Right renal pelvis (tissue), 4 donors: ENCODE results near the gene ARFGEF3. TPM values are rescaled to one million over a fixed set of nuclear protein-coding genes. Genes with fewer than 3 reads are reported as not detected.

Source experiments
- DNase-seq, 4 donors: peaks; one replicate each; pipeline ENCODE4 v3.0.0-alpha.2; 2013; ENCODE audit warnings: low read depth in 4 of 4, low spot score in 3 of 4, missing footprints in 1 of 4
- polyA plus RNA-seq, 4 donors: library from polyadenylated mRNA; unstranded; fragments of 120-200 nt; gene quantifications; one replicate each; pipeline ENCODE4 v1.2.1, GENCODE V29; 2013; ENCODE audit not compliant: insufficient read length in 4 of 4

ARFGEF3 gene
- polyA plus RNA-seq, 4 donors = 5.8 to 8.2 (median 6.6) TPM

DNA sequence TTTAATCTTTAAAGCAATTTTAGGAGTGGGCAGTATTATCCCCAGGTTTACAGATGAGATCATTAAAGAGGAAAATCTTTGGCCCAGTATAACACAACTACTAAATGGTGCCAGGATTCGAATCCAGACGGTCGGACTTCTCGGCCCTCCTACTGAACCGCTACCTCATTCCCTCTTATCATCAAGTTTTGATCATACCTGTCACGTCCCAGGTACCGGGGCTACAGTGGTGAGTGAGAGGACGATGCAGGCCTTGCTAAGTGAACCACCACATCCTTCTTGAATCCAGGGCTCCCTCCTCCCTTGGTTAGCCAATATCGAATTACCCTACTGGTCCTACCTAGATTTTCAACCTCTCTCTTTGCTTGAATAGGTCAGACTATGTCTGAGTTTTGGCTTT is 134.6 kb downstream of the ARFGEF3 start:
- DNase-seq = no peak

DNA sequence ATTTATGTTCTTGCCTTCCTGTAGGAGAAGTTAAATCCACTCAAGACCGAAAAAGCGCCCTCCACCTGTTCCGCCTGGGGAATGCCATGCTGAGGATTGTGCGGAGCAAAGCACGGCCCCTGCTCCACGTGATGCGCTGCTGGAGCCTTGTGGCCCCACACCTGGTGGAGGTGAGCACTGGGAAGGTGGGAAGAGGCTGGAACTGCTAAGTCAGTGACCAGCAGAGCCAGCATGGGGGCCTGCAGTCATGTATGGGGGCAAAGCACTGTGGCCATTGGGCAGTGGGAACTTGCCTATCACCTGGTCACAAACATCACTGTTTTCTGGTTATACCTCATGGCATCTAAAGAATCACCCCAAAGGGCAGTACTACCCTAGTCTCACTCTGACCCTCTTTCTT is 135.0 kb downstream of the ARFGEF3 start:
- DNase-seq = no peak

DNA sequence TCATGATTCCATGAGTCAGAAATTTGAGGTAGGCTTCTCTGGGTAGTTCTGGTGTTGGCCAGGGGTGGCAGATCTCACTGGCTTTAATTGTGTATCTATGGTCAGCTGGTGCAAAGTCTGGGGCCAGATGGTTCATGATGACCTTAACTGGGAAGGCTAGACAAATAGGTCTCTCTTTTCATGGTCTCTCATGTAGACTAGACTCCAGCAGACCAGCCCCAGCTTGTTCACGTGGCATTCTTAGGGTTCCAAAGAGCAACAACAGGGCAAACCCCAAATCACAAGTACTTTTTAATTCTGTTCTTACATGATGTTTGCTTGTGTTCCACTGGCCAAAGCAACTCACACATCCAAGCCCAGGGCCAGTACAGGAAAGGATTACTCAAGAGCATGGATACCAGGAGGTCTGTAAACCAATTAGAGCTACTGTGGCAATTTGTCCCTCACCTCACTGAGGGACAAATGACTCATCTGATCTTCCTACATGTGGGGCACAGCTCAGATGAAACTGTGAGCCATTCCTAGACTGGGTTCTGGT is 136.1 kb downstream of the ARFGEF3 start:
- DNase-seq = no peak

DNA sequence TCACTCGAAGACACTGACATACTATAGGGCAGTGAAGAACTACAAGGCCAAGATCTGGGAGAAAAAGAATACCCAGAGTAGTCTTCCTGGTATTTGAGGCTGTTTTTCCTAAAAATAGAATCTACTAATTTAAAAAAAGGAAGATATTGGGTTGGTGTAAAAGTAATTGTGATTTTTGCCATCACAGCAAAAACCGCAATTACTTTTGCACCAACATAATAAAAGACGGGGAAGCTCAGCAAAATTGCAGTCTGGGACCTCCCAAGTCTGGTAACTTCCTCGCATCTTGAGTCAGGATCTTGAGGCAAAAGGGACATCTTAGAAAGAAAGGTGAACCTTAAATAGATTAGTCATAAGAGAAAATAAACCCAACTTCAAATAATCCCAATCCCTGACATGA is 138.7 kb downstream of the ARFGEF3 start:
- no peak for DNase-seq

DNA sequence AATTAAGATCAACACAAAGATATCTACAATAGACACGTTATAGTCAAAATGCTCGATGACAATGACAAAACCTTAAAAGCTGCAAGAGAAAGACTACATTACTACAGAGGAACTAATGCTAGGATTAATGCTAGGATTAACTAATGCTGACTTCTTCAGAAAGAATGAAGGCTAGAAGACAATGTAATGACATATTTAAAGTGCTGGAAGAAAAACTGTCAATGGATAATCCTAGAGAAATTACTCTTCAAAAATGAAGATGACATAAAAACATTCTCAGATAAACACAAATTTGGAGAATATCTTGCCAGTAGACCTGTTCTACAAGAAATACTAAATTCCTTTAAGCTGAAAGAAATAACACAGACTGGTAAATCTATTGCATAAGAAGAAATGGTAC is 140.8 kb downstream of the ARFGEF3 start:
- no peak for DNase-seq

DNA sequence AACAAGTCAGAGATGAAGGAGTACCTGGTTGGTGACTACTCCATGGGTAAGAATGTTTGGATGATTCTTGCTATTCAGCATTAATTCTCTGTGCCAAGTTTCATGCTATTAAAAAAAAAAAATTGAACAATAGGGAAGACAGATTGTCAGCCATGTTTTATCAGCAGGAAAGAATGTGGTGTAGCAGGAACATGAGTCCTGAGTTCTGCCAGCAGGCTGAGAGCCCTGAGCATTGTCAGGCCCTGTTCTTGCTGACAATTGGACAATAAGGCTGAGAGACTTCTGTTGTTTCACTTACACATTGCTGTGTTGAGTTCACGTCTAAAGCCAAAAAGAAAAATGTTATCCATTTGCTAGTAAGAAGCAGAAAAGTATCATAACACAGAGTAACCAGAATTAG is 145.6 kb downstream of the ARFGEF3 start:
- no peak for DNase-seq

DNA sequence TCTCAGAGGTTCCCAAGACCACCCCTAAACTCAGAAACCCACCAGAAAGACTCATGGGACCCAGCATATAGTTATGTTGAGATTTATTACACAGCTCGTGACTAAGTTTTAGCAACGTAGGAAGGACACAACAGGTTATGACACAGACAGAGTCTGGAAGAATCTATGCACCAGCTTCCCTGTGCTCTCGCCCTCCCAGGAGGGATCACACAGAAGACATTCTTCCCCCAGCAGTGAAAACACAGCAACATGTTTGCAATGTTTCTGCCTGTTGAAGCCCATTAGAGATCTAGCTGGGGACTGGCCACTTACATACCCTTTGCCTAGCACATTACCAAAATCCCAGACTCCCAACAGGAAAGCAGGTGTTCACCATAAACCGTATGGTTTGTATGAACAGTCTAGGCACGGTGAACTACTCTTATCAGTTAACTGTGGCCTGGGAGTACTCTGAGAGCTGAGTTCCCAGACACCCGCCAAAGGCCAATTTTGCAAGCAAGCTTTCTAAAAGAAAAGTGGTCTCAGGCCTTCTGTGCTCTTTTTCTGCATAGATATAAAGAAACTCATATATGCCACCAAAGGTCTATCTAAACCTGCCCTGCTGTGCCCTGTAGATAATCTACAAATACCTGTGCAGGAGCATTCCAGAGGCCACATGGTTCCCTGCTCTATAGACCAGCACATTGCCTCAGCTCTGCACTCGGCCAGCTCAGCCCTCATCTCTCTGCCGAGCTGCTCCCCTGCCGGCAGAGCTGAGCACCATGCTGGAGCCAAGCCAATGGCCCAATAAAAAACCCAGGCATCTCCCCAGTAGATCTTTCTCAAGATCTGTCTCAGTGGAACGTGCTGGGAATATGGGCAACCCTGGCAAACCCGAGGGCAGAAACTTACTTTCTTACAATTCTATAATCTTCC is 146.3 kb downstream of the ARFGEF3 start:
- no peak for DNase-seq

DNA sequence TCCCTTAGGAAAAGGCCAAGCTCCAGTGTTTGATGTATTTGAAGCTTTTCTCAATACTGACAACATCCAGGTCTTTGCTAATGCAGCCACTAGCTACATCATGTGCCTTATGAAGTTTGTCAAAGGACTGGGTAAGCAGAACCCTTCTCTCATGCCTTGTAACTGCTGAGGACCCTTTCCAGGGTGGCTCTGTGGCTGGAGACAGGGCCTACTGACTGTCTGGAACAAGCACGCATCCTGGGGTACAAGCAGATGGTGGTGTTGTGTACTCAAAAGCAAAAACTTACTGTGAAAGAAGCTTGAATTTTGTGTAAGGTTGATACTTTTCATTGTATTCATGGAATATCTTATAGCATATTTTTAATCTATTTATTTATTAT is 147.0 kb downstream of the ARFGEF3 start:
- DNase-seq = no peak

DNA sequence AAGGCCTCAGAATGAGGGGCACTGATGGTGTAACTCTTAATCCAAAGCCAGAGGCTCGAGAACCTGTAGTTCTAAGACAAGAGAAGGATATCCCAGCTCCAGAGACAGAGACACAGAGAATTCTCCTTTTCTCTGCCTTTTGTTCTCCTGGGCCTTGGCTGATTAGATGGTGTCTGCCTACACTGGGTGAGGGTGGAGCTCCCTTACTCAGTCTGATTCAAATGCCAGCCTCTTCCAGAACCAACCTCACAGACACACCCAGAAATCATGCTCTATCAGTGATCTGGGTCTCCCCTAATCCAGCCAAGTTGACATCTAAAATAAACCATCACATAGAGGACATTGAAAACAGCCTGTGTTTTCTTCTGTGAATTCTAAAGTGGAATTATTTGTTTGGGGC is 148.0 kb downstream of the ARFGEF3 start:
- DNase-seq = no peak

DNA sequence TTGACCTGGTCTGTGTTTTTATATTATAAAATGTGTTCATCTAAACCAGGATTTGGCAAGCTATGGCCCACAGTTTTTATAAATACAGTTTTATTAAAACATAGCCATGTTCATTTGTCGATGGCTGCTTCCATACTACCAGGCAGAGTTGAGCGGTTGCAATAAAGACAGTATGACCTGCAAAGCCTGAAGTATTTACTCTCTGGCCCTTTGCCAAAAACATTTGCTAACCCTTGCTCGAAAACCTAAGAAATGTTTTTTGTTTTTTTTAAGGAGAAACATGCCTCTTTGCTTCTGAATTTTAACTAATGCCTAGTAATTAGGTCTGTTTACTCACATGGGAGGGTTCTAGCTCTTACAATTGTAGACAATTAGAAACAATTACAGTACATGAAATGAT is 148.6 kb downstream of the ARFGEF3 start:
- no peak for DNase-seq

DNA sequence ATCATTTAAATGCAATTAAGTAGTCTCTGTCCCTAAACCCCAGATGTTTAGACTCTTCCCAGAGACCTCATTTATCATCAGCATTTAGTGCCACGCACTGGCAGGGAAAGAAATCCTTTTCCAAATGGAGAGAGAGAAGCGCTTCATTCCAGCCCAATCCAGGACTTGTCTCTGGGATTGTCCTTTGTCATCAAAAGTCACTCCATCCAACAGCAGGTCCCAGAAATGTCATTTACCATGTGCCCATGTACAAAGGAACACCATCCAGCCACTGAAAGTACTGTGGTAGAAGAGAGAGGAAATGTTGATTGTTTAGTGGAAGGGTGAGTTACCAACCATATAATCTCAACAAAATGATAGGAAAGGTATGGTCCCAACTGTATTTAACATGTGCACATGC is 149.1 kb downstream of the ARFGEF3 start:
- no peak for DNase-seq

DNA sequence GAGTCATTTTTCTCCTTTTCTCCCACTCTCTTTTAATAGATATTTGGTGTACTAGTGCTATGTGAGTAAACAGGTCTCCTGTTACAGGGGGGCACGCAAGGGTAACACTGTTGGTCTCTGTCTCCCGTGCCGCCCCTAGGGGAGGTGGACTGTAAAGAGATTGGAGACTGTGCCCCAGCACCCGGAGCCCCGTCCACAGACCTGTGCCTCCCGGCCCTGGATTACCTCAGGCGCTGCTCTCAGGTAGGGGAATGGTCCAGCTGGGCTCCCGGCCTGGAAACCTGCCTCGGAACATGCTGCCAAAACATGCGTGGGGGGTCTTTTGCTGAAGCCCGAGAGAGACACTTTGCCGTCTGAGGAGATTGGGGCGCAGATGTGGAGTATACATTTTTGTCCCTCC is 149.5 kb downstream of the ARFGEF3 start:
- DNase-seq = no peak

DNA sequence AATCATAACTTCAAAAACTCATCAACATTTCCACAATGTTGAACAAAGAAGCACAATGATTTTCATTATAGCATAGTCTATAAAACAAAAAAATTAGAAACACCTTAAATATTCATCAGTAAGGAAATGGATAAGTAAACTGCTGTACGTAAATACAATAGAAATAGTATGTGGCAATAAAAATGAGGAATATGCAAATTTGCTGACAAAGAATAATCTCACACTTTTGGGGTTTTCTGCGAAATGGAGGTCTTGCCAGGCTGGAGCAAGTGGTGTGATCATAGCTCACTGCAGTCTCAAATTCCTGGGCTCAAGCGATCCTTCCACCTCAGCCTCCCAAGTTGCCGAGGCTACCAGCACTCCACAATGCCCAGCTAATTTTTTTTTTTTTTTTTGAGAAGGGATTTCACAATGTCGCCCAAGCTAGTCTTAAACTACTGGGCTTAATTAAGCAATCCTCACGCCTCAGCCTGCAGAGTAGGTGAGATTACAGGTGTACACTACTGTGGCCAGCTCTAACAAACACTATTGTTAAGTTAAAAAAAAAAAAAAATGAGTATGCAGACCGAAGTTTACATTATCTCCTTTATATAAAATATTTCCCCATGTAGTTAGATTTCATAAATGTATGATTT is 157.1 kb downstream of the ARFGEF3 start:
- DNase-seq = no peak

DNA sequence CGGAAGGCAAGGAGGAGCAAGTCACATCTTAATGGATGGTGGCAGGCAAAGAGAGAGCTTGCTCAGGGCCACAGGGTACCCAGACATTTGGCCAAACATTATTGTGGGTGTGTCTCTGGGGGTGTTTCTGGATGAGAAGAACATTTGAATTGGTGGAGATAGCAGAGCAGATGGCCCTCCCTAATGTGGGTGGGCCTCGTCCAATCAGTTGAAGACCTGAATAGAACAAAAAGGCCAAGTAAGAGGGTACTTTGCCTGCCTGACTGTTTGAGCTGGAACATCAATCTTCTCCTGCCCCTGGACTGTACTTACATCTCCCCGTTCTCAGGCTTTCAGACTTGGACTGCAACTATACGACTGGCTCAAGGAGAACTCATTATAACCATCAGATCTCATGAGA is 160.2 kb downstream of the ARFGEF3 start:
- DNase-seq = no peak

DNA sequence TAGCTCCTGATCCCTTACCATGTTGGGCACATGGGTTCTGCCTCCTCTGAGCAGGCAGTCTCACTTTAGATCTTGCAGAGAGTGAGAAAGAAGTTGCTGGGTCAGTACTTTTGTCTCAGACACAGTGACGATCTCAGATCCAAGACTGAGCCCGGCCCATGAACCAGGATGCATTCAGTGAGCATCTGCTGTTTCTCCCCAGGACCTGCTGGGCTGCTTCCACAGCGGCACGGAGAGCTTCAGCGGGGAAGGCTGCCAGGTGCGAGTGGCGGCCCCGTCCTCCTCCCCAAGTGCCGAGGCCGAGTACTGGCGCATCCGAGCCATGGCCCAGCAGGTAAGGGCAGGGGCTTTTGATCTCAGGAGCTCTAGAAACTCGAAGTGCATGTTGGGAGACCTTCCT is 162.1 kb downstream of the ARFGEF3 start:
- DNase-seq = no peak

DNA sequence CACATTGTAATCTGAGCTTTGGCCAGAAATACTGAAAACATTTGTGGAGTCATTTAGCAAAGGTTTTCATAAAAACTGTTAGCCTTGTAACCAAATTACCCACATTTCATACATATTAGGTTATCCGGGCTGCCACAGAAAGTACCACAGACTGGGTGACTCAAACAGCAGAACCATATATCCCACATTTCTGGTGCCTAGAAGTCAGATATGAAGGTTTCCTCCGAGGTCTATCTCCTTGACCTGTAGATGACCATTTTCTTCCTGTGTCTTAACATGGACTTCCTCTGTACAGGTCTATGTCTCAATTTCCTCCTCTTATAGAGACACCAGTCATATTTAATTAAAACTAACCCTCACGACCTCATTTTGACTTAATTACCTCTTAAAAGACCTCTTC is 166.5 kb downstream of the ARFGEF3 start:
- DNase-seq = no peak

DNA sequence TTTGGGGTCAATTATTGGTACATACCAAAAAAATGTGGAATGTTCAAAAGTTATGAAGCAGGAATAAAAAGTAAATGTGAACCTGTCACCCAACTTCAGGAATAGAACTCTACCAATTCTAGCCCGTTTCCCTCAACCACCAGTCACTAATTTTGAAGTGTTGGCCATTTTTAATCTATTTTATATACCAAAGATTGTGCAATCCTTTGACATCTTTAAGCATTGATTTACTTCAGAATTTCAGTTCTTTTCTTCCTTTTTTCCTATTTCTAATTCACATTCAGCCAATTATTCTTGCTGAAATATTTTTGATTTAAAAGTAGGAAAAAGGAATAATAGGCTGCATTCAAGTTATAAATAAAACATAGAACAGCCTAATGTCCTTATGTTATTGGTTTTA is 169.0 kb downstream of the ARFGEF3 start:
- no peak for DNase-seq

DNA sequence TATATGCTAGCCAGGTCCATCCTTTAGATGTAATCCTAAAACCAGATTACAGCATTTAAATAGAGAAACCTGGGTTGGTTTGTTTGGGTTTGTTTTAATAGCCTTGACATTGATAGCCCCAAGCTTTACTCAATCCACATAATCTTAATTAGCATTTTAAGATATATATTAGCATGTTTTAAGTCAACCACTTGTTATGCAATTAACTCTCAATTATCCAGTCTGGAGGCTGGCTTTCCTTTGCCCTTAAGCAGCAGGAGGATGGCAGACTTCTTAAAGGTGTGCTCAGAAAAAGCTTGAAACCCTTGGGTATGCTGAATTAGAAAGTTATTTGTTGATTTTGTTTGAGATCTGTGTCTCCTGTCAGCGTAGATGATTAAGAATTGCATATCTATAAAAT is 169.7 kb downstream of the ARFGEF3 start:
- no peak for DNase-seq

DNA sequence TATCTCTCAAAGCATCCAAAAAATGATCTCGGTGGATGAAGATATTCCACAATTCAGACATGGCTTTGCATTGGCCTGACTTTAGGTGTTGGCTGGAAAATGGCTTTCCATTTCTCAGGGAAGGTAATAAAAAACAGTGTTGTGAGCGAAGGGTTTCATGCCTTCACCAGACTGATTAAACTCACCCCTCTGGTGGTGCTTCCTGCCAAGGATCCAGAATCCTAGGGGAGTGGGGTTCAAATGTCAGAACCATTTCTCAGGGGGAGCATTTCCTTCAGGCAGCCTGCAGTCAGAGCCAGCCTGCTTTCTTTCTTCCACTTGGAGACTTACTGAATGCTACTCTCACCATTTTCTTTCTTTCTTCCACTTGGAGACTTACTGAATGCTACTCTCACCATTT is 170.2 kb downstream of the ARFGEF3 start:
- no peak for DNase-seq

DNA sequence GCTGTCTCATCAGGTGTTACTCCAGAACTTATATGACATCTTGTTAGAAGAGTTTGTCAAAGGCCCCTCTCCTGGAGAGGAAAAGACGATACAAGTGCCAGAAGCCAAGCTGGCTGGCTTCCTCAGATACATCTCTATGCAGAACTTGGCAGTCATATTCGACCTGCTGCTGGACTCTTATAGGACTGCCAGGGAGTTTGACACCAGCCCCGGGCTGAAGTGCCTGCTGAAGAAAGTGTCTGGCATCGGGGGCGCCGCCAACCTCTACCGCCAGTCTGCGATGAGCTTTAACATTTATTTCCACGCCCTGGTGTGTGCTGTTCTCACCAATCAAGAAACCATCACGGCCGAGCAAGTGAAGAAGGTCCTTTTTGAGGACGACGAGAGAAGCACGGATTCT is 172.3 kb downstream of the ARFGEF3 start:
- DNase-seq = no peak

DNA sequence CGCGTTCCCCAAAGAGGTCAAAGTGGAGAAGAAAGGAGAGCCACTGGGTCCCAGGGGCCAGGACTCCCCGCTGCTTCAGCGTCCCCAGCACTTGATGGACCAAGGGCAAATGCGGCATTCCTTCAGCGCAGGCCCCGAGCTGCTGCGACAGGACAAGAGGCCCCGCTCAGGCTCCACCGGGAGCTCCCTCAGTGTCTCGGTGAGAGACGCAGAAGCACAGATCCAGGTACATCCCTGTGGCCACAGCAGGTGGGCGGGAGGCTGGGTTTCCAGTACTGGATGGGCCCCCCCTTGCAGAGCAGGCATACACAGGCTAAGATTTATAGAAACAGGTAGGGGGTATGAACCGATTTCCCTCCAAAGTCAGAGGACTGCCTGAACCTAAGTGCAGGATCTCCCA is 173.2 kb downstream of the ARFGEF3 start:
- DNase-seq = no peak

DNA sequence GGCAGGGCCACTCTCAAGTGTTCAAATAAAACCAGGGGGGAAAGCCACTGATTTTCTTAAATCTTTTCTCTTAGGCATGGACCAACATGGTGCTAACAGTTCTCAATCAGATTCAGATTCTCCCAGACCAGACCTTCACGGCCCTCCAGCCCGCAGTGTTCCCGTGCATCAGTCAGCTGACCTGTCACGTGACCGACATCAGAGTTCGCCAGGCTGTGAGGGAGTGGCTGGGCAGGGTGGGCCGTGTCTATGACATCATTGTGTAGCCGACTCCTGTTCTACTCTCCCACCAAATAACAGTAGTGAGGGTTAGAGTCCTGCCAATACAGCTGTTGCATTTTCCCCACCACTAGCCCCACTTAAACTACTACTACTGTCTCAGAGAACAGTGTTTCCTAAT is 174.5 kb downstream of the ARFGEF3 start:
- DNase-seq = no peak
